ENCODE results near the gene SLC9A6. TPM values are rescaled to one million over a fixed set of nuclear protein-coding genes. Genes with fewer than 3 reads are reported as not detected.
A peak's percentile ranks its signal among the peaks of the same experiment; 100 is the strongest.

Gene SLC9A6
- total and polyA plus RNA-seq, 9 of the 15 experiments (the other 6 are each of a cell fraction or from before 2014, with no cell fraction given): 3.7 to 13.9 (median 9.9) TPM

- whole genome bisulfite sequencing (ENCODE audit: insufficient coverage, low coverage, missing lambda C conversion rate): 32% methylated on average over 5 of the region's 32 CpGs
- FAIRE-seq (no peak), DNase-seq (ENCODE audit: extremely low read depth in 1 of 4, low spot score in 3 of 4) (peak in 1 of 4 experiments; percentile 74), ATAC-seq (peak; percentile 57)
- Histone ChIP-seq H3K4me1 (replicated peaks in 1 of 2; ENCODE audit: control insufficient read depth in 2 of 2, insufficient read depth in 2 of 2, low read length in 2 of 2) (peaks cover 0 to 3% of the 10 kb centered on the region in 2 experiments; a peak in 3 of 5 replicates), H3K79me2 (ENCODE audit: control insufficient read depth, insufficient read depth, low read length) (peaks cover 24% of the 10 kb centered on the region), H3K27me3 (ENCODE audit: control insufficient read depth in 2 of 2, insufficient read depth in 2 of 2, low read length in 2 of 2) (no peaks in the 10 kb centered on the region), H2AFZ (ENCODE audit: low read depth, low read length) (peak overlapping the region; percentile 77), H3K27ac (ENCODE audit: extremely low read depth, low read depth, low read length) (no peak overlapping the region), H4K20me1 (replicated peaks; ENCODE audit: control insufficient read depth, insufficient read depth, low read length) (peaks cover 9% of the 10 kb centered on the region; the same call in 1 of the 2 replicates), H3K36me3 (ENCODE audit: control insufficient read depth, insufficient read depth, low read length) (peaks cover 4% of the 10 kb centered on the region; the same call in 1 of the 3 replicates), H3K9ac (ENCODE audit: insufficient read depth in 1 of 2, low read depth in 2 of 2, low read length in 2 of 2) (peak overlapping the region in 1 of 2 experiments; percentile 68; a peak in 1 of 4 replicates), H3K4me3 (peak overlapping the region; percentile 27), H3K9me3 (replicated peaks; ENCODE audit: control insufficient read depth, insufficient read depth, low read depth, low read length) (no peaks in the 10 kb centered on the region), H3K4me2 (ENCODE audit: insufficient read depth, low read length) (peak overlapping the region; percentile 78), H3K9me1 (ENCODE audit: control insufficient read depth, insufficient read depth, low read length) (no peaks in the 10 kb centered on the region)
- ChIA-PET POLR2A (interaction anchor here (0.8 to 2.4 kb wide), 4 partner anchors 10 to 1199 kb away, joined by 3 to 9 read pairs (median 4); partner anchors contain the start of gene SLC9A6), CTCF (ENCODE audit: low intra/inter-chr PET ratio) (no interaction called here)
- in situ Hi-C loops (cut with MboI) (no loop called here), intact Hi-C loops (cut with micrococcal nuclease) (no loop called here)
- TF ChIP-seq ETV6 (IDR thresholded peaks at IDR 0.05; ENCODE audit: borderline replicate concordance in 1 of 2, low read depth in 2 of 2, low read length in 1 of 2): no peak
- TF ChIP-seq ETV6 (CRISPR knock-in tag; IDR thresholded peaks at IDR 0.05; ENCODE audit: borderline replicate concordance): no peak
- no peak for TF ChIP-seq ILK (tag; IDR thresholded peaks at IDR 0.05; ENCODE audit: borderline replicate concordance, low read depth)
- BruUV-seq (replicated peaks): no TSS peak
Observed at GRCh38 chrX:135974279-135974856, 10.9 kb upstream of the SLC9A6 start.

- in situ Hi-C loops (cut with MboI) (no loop called here), intact Hi-C loops (cut with micrococcal nuclease) (no loop called here)
- ChIA-PET POLR2A (interaction anchor here (0.8 to 2.4 kb wide), 2 partner anchors 9 to 1198 kb away, joined by 3 to 9 read pairs; partner anchors contain the start of gene SLC9A6), CTCF (ENCODE audit: low intra/inter-chr PET ratio) (no interaction called here)
- FAIRE-seq (no peak), ATAC-seq (no peak), DNase-seq (ENCODE audit: extremely low read depth in 1 of 4, low spot score in 3 of 4) (no peak)
- no peaks in the 10 kb centered on the region for H3K27me3 ChIP-seq (ENCODE audit: control insufficient read depth in 2 of 2, insufficient read depth in 2 of 2, low read length in 2 of 2)
- no peak overlapping the region for H3K4me2 ChIP-seq (ENCODE audit: insufficient read depth, low read length)
- peaks cover 0 to 3% of the 10 kb centered on the region in 2 experiments; a peak in 3 of 5 replicates for H3K4me1 ChIP-seq (replicated peaks in 1 of 2; ENCODE audit: control insufficient read depth in 2 of 2, insufficient read depth in 2 of 2, low read length in 2 of 2)
- H3K9me1 ChIP-seq (ENCODE audit: control insufficient read depth, insufficient read depth, low read length): no peaks in the 10 kb centered on the region
- H3K36me3 ChIP-seq (ENCODE audit: control insufficient read depth, insufficient read depth, low read length): peaks cover 2% of the 10 kb centered on the region; the same call in 1 of the 3 replicates
- WGBS (ENCODE audit: insufficient coverage, low coverage, missing lambda C conversion rate): 27% methylated on average over 1 of the region's 1 CpG
- no peak overlapping the region for H3K4me3 ChIP-seq
- no peak overlapping the region for H2AFZ ChIP-seq (ENCODE audit: low read depth, low read length)
- no peaks in the 10 kb centered on the region for H3K9me3 ChIP-seq (replicated peaks; ENCODE audit: control insufficient read depth, insufficient read depth, low read depth, low read length)
- H4K20me1 ChIP-seq (replicated peaks; ENCODE audit: control insufficient read depth, insufficient read depth, low read length): peaks cover 9% of the 10 kb centered on the region; the same call in 1 of the 2 replicates
- TF ChIP-seq TEAD2 (tag; IDR thresholded peaks at IDR 0.05): no peak
- no peak for TF ChIP-seq TSC22D4 (tag; IDR thresholded peaks at IDR 0.05)
- H3K27ac ChIP-seq (ENCODE audit: extremely low read depth, low read depth, low read length): no peak overlapping the region
- H3K79me2 ChIP-seq (ENCODE audit: control insufficient read depth, insufficient read depth, low read length): peaks cover 24% of the 10 kb centered on the region
- no peak overlapping the region for H3K9ac ChIP-seq (ENCODE audit: insufficient read depth in 1 of 2, low read depth in 2 of 2, low read length in 2 of 2)
- no TSS peak for BruUV-seq (replicated peaks)
Observed at GRCh38 chrX:135975421-135975820, 9.8 kb upstream of the SLC9A6 start.

All from K562 (cell line).